ENCODE data around the gene PHLPP2.

GRCh38 chr16:71648921-71649320, 75.6 kb downstream of the PHLPP2 start:
- no peak for TF ChIP-seq CTCF (IDR thresholded peaks at IDR 0.05)
- TF ChIP-seq POLR2A (IDR thresholded peaks at IDR 0.05), result no peak
- TF ChIP-seq EP300 (IDR thresholded peaks at IDR 0.05), result no peak
